OCI-LY1 (cell line): ENCODE data around the gene MAGI1.

Source experiments
- CTCF ChIP-seq: fragments of 200-600 bp; sonication (generic), shearing (Covaris generic); IDR thresholded peaks from 2 replicates; pipeline ENCODE4 v1.5.1; 2017; ENCODE audit warnings: mild to moderate bottlenecking, antibody characterized with exemption, low read length, moderate library complexity, mixed read lengths
- EZH2 ChIP-seq: fragments of 200-600 bp; sonication (generic), shearing (Covaris generic); IDR thresholded peaks from 2 replicates; pipeline ENCODE4 v1.8.0; 2017; ENCODE audit warnings: borderline replicate concordance, mixed run types, mild to moderate bottlenecking, antibody characterized with exemption, low read length, moderate library complexity, mixed read lengths

GRCh38 chr3:66073464-66074141 lies 34.9 kb upstream of the MAGI1 start:
- TF ChIP-seq CTCF = no peak
- TF ChIP-seq EZH2 = no peak
